Measurements from ENCODE around the gene HIGD1A. TPM values are rescaled to one million over a fixed set of nuclear protein-coding genes. Genes with fewer than 3 reads are reported as not detected.
A peak's percentile ranks its signal among the peaks of the same experiment; 100 is the strongest.

The HIGD1A gene
- total and polyA plus RNA-seq, 8 donors = 14.6 to 56.6 (median 29.0) TPM

DNA sequence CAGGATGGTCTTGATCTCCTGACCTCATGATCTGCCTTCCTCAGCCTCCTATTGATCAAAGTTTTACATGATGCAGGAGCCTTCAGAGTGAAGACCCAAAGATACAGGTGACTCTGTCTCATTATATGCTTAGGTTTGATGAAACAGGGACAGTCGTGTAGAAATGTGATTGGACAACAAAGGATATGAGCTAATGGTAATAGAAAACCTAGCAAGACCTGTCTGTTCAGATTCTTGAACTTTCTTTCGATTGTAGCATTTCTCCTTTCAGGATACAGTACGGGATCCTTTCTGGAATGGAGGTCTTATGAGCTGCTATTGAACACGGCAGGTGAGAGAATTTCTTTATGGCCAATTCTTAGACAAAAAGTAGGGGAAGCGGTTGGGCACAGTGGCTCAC is 4.9 kb upstream of the HIGD1A start, which contains the start of gene ACKR2:
Gene ACKR2 (plus strand): TSS at position 244 of the 400 bp plus-strand sequence. CDS start 55,058 bp downstream, outside the sequence.
- TF ChIP-seq, protein P1, sequence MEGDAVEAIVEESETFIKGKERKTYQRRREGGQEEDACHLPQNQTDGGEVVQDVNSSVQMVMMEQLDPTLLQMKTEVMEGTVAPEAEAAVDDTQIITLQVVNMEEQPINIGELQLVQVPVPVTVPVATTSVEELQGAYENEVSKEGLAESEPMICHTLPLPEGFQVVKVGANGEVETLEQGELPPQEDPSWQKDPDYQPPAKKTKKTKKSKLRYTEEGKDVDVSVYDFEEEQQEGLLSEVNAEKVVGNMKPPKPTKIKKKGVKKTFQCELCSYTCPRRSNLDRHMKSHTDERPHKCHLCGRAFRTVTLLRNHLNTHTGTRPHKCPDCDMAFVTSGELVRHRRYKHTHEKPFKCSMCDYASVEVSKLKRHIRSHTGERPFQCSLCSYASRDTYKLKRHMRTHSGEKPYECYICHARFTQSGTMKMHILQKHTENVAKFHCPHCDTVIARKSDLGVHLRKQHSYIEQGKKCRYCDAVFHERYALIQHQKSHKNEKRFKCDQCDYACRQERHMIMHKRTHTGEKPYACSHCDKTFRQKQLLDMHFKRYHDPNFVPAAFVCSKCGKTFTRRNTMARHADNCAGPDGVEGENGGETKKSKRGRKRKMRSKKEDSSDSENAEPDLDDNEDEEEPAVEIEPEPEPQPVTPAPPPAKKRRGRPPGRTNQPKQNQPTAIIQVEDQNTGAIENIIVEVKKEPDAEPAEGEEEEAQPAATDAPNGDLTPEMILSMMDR (IDR thresholded peaks at IDR 0.05) = no peak
- Histone ChIP-seq H3K27me3 (no peaks in the 10 kb centered on the region), H3K4me3 (no peak within 1 kb of the TSS), H3K36me3 (no peaks in the 10 kb centered on the region), H3K27ac (no peak within 1 kb of the TSS), H3K4me1 (peaks cover 0 to 8% (median 5%) of the 10 kb centered on the region in 3 donors), H3K9me3 (no peaks in the 10 kb centered on the region)
- ATAC-seq (no peak), FAIRE-seq (no peak), DNase-seq (no peak)
- intact Hi-C loops (cut with DNase I) = no loop called here
- WGBS, 2 donors = 87 to 93% methylated on average over 5 of the region's 5 CpGs

DNA sequence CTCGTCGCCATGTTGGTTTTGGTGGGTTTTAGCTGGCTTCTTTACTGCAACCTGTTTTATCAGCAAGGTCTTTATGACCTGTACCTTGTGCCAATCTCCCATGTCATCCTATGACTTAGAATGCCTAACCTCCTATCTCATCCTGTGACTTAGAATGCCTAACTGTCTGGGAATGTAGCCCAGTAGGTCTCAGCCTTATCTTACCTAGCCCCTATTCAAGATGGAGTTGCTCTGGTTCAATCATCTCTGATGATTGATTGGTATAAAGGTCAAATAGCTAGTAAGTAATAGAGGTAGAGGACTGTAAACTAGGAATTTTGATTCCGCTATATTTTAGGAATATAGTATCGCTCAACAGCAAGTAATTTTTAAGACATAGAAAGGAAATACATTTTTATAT is 3.6 kb upstream of the HIGD1A start:
- no peaks in the 10 kb centered on the region for H3K9me3 ChIP-seq
- TF ChIP-seq, protein P1 (IDR thresholded peaks at IDR 0.05) = no peak
- H3K27ac ChIP-seq = no peak overlapping the region
- intact Hi-C loops (cut with DNase I) = no loop called here
- no peak for DNase-seq
- H3K36me3 ChIP-seq = no peaks in the 10 kb centered on the region
- peaks cover 0 to 12% (median 7%) of the 10 kb centered on the region in 3 donors for H3K4me1 ChIP-seq
- no peaks in the 10 kb centered on the region for H3K27me3 ChIP-seq
- 81 to 98% methylated on average over 4 of the region's 4 CpGs for WGBS, 2 donors
- FAIRE-seq = no peak
- no peak for ATAC-seq
- no peak overlapping the region for H3K4me3 ChIP-seq

DNA sequence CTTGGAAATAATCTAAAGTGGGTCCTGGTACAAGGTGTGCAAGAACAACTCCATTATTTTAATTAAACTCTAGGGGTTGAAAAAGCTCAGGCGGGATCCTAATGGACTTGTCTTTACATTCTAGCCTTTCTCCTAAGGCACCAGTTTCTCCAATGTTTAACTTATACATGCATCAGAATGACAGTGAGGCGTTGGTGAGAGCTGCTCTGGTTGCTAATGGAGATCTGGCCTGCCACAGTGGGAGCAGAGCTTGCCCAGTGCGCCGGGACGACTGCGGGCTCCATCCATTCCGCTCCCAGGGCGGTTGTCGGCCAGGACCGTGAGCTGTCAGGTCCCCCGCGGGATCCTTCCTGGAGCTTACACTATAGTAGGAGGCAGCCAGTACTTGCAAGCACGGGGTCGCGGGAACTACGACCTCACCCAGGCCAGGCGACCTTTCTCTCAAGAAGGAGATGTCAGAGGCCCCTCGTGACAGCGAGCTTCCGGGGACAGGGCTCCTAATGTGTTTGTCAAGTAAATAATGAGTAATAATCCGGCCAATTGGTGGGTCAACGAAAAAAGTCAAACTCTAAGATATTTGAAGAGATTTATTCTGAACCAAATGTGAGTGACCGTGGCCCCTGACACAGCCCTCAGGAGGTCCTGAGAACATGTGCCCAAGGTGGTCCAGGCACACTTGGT is 991 bp upstream of the HIGD1A start:
- Histone ChIP-seq H3K9me3 (no peaks in the 10 kb centered on the region), H3K27ac (peak overlapping the region; percentile 16 to 94 (median 86)), H3K27me3 (no peaks in the 10 kb centered on the region), H3K4me1 (peaks cover 10 to 28% (median 25%) of the 10 kb centered on the region in 3 donors), H3K4me3 (peak overlapping the region in 3 of 4 donors; percentile 62 to 86 (median 82)), H3K36me3 (no peaks in the 10 kb centered on the region)
- FAIRE-seq (no peak), ATAC-seq (peak; percentile 24 to 34 (median 29)), DNase-seq (peak; percentile 32 to 74 (median 46))
- intact Hi-C loops (cut with DNase I) = no loop called here
- WGBS, 2 donors = 19% methylated on average over 23 of the region's 23 CpGs
- TF ChIP-seq, protein P1 (IDR thresholded peaks at IDR 0.05) = no peak

DNA sequence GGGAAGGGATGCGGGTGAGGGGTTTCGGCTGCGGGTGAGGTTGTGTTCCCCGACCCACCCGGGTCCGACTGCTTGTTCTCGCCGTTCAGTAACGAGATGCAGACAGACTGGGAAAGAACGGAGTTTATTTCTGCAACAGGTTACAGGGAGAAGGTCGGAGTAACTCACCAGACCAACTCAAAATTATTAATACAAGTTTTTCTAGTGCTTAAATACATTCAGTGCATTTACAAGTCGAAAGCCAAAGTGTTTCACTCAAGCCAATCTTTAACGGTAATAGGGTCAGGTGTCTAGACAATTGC is 492 bp upstream of the HIGD1A start:
- intact Hi-C loops (cut with DNase I) = no loop called here
- FAIRE-seq (no peak), ATAC-seq (no peak), DNase-seq (no peak)
- peak overlapping the region; percentile 65 to 94 (median 86) for H3K27ac ChIP-seq
- no peaks in the 10 kb centered on the region for H3K9me3 ChIP-seq
- TF ChIP-seq, protein P1 (IDR thresholded peaks at IDR 0.05) = no peak
- 1% methylated on average over 13 of the region's 13 CpGs for WGBS, 2 donors
- peaks cover 10 to 33% (median 30%) of the 10 kb centered on the region in 3 donors for H3K4me1 ChIP-seq
- H3K27me3 ChIP-seq = no peaks in the 10 kb centered on the region
- H3K4me3 ChIP-seq = peak overlapping the region; percentile 62 to 86 (median 78)
- H3K36me3 ChIP-seq = no peaks in the 10 kb centered on the region
